MCF 10A (cell line): ENCODE data around the gene RNF11. TPM values are rescaled to one million over a fixed set of nuclear protein-coding genes. Genes with fewer than 3 reads are reported as not detected.

Experiments used
- total RNA-seq: library from RNA; stranded (reverse); gene quantifications from 2 replicates; pipeline ENCODE4 v1.2.3, GENCODE V29; 2022

Gene RNF11
- total RNA-seq, 1 experiment from 2014 or later: 73.1 TPM

Other genes starting within 250 kb of the RNF11 start
- not detected in 2 replicates for gene C1orf185, start 134.0 kb upstream of the RNF11 start, total RNA-seq
- gene TTC39A, start 94.3 kb downstream of the RNF11 start, total RNA-seq: 0.35 and 1.2 TPM in 2 replicates